Stomach (tissue), 9 donors: ENCODE results near the gene HNRNPM. TPM values are rescaled to one million over a fixed set of nuclear protein-coding genes. Genes with fewer than 3 reads are reported as not detected.

ENCODE experiments used
- DNase-seq, 2 donors: peaks; one replicate each; pipeline versions ENCODE4 v3.0.0 to v3.0.0-alpha.2; 2013 to 2019
- H3K27ac ChIP-seq, 5 donors: fragments of 200-600 bp in 4 of 5; sonication (generic) in 4 of 5; one replicate each; pipeline ENCODE4 v1.5.1; 2013 to 2019; ENCODE audit warnings: mild to moderate bottlenecking in 1 of 5, moderate library complexity in 1 of 5
- H3K27me3 ChIP-seq, 3 donors: fragments of 200-600 bp; sonication (generic); one replicate each; pipeline ENCODE4 v1.5.1; 2017 to 2019; ENCODE audit warnings: mixed run types in 1 of 3
- H3K36me3 ChIP-seq, 4 donors: fragments of 200-600 bp; sonication (generic); 1 replicate in 3 of 4; 2 replicates in 1 of 4; pipeline ENCODE4 v1.5.1; 2016 to 2019
- H3K4me1 ChIP-seq, 4 donors: fragments of 200-600 bp; sonication (generic); one replicate each; pipeline ENCODE4 v1.5.1; 2016 to 2019
- H3K4me3 ChIP-seq, 4 donors: fragments of 200-600 bp; sonication (generic) in 3 of 4; one replicate each; pipeline ENCODE4 v1.5.1; 2016 to 2019; ENCODE audit warnings: mild to moderate bottlenecking in 1 of 4
- H3K9me3 ChIP-seq, 4 donors: fragments of 200-600 bp; sonication (generic); one replicate each; pipeline ENCODE4 v1.5.1; 2016 to 2019
- CTCF ChIP-seq, 7 experiments: fragments of 450-650 bp in 4 of 7; fragments of 200-600 bp in 3 of 7; sonication (generic) in 3 of 7; IDR thresholded peaks; one replicate each; pipeline ENCODE4 v1.5.1; 2016 to 2019; ENCODE audit warnings: antibody characterized with exemption in 7 of 7, control low read depth in 2 of 7, mild to moderate bottlenecking in 1 of 7
- EP300 ChIP-seq: sonication (generic); formaldehyde crosslinking; IDR thresholded peaks from one replicate; pipeline ENCODE4 v1.6.1; 2017; ENCODE audit warnings: antibody characterized with exemption
- POLR2A ChIP-seq, 4 donors: fragments of 450-650 bp; IDR thresholded peaks; one replicate each; pipeline ENCODE4 v1.6.1; 2016; ENCODE audit warnings: antibody characterized with exemption in 4 of 4, control low read depth in 2 of 4, mild to moderate bottlenecking in 1 of 4, moderate library complexity in 1 of 4
- POLR2AphosphoS5 ChIP-seq, 3 donors: sonication (generic); formaldehyde crosslinking; IDR thresholded peaks; one replicate each; pipeline ENCODE4 v1.6.1; 2016; ENCODE audit warnings: antibody characterized with exemption in 3 of 3
- WGBS, 5 donors: extraction: QIAGEN DNeasy Blood & Tissue Kit in 3 of 5; methylation state at CpG; one replicate each; pipeline versions ENCODE4 v1.1.5 to v1.1.7; 2013 to 2018; 5-methylcytosine and 5-hydroxymethylcytosine counted together
- intact Hi-C: fragments of 100-400 bp; cut with DNase I; formaldehyde crosslinking; loops from one replicate; pipeline ENCODE4 v1.15.1; 2023; ENCODE audit warnings: low total_unique reads
- polyA plus RNA-seq, 3 donors: library from polyadenylated mRNA; stranded (reverse); fragments of 200-250 nt; gene quantifications; one replicate each; pipeline ENCODE4 v1.2.3, GENCODE V29; 2013
- total RNA-seq, 5 donors: library from RNA; depleted of rRNA; stranded (reverse); fragments of >200 nt; gene quantifications; one replicate each; pipeline versions ENCODE4 v1.1.0 to v1.2.3, GENCODE V29; 2014 to 2016
- donor health status: healthy with polysubstance abuse.
- donor health status: Bipolar disorder and iron deficiency.
- donor health status: healthy.

Gene HNRNPM
- total and polyA plus RNA-seq, 8 donors, result 54.3 to 664 (median 98.3) TPM

GRCh38 chr19:8537099-8537498 lies 92.3 kb downstream of the HNRNPM start:
- intact Hi-C loops, result no loop called here
- no peak overlapping the region for H3K4me3 ChIP-seq
- TF ChIP-seq CTCF (IDR thresholded peaks at IDR 0.05) (no peak), POLR2A (IDR thresholded peaks at IDR 0.05) (no peak), POLR2AphosphoS5 (IDR thresholded peaks at IDR 0.05) (no peak), EP300 (no peak)
- no peaks in the 10 kb centered on the region for H3K4me1 ChIP-seq
- H3K9me3 ChIP-seq, result no peaks in the 10 kb centered on the region
- no peak for DNase-seq
- WGBS, 5 donors, result 87 to 96% (median 90%) methylated on average over 3 of the region's 3 CpGs
- H3K27ac ChIP-seq, result no peak overlapping the region
- H3K36me3 ChIP-seq, result peaks cover 0 to 41% (median 10%) of the 10 kb centered on the region in 4 donors
- H3K27me3 ChIP-seq, result peaks cover 0 to 5% (median 0%) of the 10 kb centered on the region in 3 donors

Other genes starting within 250 kb of the HNRNPM start
- gene CERS4, start 235.6 kb upstream of the HNRNPM start, total RNA-seq, result 100 to 1,000 TPM in 1 of 5 donors, 10 to 100 TPM in 3, 1 to 10 TPM in 1; 1.7 to 124 (median 39.0) TPM
- gene CERS4, start 235.6 kb upstream of the HNRNPM start, polyA plus RNA-seq, result 10 to 100 TPM; 23.1 to 44.9 (median 30.4) TPM
- gene CD320, start 136.6 kb upstream of the HNRNPM start, total RNA-seq, result 100 to 1,000 TPM in 1 of 5 donors, 10 to 100 TPM in 4; 13.0 to 108 (median 19.1) TPM
- 10 to 100 TPM; 24.7 to 32.1 (median 27.0) TPM for gene CD320, start 136.6 kb upstream of the HNRNPM start, polyA plus RNA-seq
- 10 to 100 TPM in 2 of 5 donors, 1 to 10 TPM in 3; 3.6 to 13.8 (median 9.6) TPM for gene NDUFA7, start 123.6 kb upstream of the HNRNPM start, total RNA-seq
- gene NDUFA7, start 123.6 kb upstream of the HNRNPM start, polyA plus RNA-seq, result 100 to 1,000 TPM; 127 to 171 (median 150) TPM
- 1,000 to 10,000 TPM in 2 of 5 donors, 100 to 1,000 TPM in 3; 335 to 2,088 (median 520) TPM for gene RPS28, start 123.5 kb upstream of the HNRNPM start, total RNA-seq
- 1,000 to 10,000 TPM in 1 of 3 donors, 100 to 1,000 TPM in 2; 778 to 1,474 (median 861) TPM for gene RPS28, start 123.5 kb upstream of the HNRNPM start, polyA plus RNA-seq
- 10 to 100 TPM in 2 of 5 donors, 1 to 10 TPM in 2, not detected in 1; 4.4 to 72.4 (median 8.8) TPM for gene KANK3, start 101.7 kb upstream of the HNRNPM start, total RNA-seq
- 10 to 100 TPM in 1 of 3 donors, 1 to 10 TPM in 2; 4.8 to 10.7 (median 7.1) TPM for gene KANK3, start 101.7 kb upstream of the HNRNPM start, polyA plus RNA-seq
- 100 to 1,000 TPM in 1 of 5 donors, 10 to 100 TPM in 2, 1 to 10 TPM in 2; 4.8 to 276 (median 19.8) TPM for gene ANGPTL4, start 80.8 kb upstream of the HNRNPM start, total RNA-seq
- gene ANGPTL4, start 80.8 kb upstream of the HNRNPM start, polyA plus RNA-seq, result 10 to 100 TPM in 2 of 3 donors, 1 to 10 TPM in 1; 4.1 to 62.9 (median 22.9) TPM
- gene RAB11B, start 54.6 kb upstream of the HNRNPM start, total RNA-seq, result 100 to 1,000 TPM in 2 of 5 donors, 10 to 100 TPM in 3; 47.7 to 108 (median 79.9) TPM
- gene RAB11B, start 54.6 kb upstream of the HNRNPM start, polyA plus RNA-seq, result 100 to 1,000 TPM in 1 of 3 donors, 10 to 100 TPM in 2; 57.5 to 116 (median 78.8) TPM
- gene MARCHF2, start 31.7 kb upstream of the HNRNPM start, total RNA-seq, result 10 to 100 TPM; 24.3 to 98.2 (median 33.4) TPM
- gene MARCHF2, start 31.7 kb upstream of the HNRNPM start, polyA plus RNA-seq, result 10 to 100 TPM; 23.5 to 43.4 (median 38.2) TPM
- 1 to 10 TPM in 1 of 5 donors, under 1 TPM in 1, not detected in 3; 0.37 to 1.2 TPM for gene PRAM1, start 57.7 kb downstream of the HNRNPM start, total RNA-seq
- 1 to 10 TPM in 1 of 3 donors, under 1 TPM in 1, not detected in 1; 0.81 to 1.4 TPM for gene PRAM1, start 57.7 kb downstream of the HNRNPM start, polyA plus RNA-seq
- gene ZNF414, start 69.2 kb downstream of the HNRNPM start, total RNA-seq, result 10 to 100 TPM in 3 of 5 donors, 1 to 10 TPM in 2; 1.8 to 28.4 (median 16.5) TPM
- gene ZNF414, start 69.2 kb downstream of the HNRNPM start, polyA plus RNA-seq, result 10 to 100 TPM; 19.9 to 32.7 (median 26.9) TPM
- 10 to 100 TPM; 10.5 to 54.8 (median 41.6) TPM for gene MYO1F, start 132.5 kb downstream of the HNRNPM start, total RNA-seq
- 1 to 10 TPM; 3.0 to 5.5 (median 4.4) TPM for gene MYO1F, start 132.5 kb downstream of the HNRNPM start, polyA plus RNA-seq
- 10 to 100 TPM in 3 of 5 donors, 1 to 10 TPM in 2; 2.3 to 28.5 (median 12.8) TPM for gene ADAMTS10, start 165.7 kb downstream of the HNRNPM start, total RNA-seq
- 1 to 10 TPM; 1.9 to 6.6 (median 5.7) TPM for gene ADAMTS10, start 165.7 kb downstream of the HNRNPM start, polyA plus RNA-seq
- not detected for gene NFILZ, start 185.7 kb downstream of the HNRNPM start, total RNA-seq
- gene NFILZ, start 185.7 kb downstream of the HNRNPM start, polyA plus RNA-seq, result not detected